ENCODE measurements around the gene RAD51B.

Gene RAD51B

DNA sequence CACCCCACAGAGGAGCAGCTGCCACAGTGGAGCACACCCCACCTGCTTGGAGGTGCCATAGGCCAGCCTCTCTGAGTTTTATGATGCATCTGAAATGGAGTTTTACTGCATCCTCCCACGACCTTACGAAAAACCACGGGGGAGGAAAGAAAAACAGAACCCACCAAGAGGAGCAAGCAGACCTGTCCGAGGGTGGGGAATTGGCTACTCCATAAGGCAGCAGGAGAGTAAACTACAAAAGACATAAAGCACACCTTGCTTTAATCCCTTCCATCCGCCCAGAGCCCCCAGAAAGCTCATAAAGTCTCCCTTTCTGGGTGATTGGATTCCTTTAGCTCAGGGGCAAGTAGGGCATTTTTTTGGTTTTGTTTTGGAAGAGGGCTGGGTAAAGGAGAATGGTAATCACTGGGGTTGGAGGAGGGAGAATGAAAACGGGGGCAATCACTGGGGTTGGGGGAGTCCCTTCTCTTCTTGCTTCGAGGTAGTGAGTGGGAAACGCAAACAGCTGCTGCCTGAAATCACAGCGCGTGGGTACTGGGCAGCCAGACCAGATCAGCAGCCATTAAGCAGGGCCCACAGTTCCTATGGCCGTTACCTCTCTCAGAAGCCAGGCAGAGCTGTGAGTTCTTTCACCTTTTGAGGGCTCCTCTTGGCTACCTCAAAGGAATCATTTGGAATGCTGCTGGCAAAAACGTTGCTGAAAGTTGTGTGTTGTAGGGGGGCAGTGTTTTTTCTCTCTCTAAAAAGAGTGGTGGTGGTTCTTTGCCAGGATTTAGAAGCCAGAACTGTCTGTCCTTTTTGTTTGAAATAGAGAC, 539.6 kb downstream of the RAD51B start:
- Histone ChIP-seq H3K4me1 (no peaks in the 10 kb centered on the region), H3K27me3 (no peaks in the 10 kb centered on the region), H3K4me3 (ENCODE audit: low read depth, low read length) (no peak overlapping the region), H3K9me3 (no peaks in the 10 kb centered on the region), H3K36me3 (no peaks in the 10 kb centered on the region)
- DNase-seq, result no peak
- TF ChIP-seq, protein P1, sequence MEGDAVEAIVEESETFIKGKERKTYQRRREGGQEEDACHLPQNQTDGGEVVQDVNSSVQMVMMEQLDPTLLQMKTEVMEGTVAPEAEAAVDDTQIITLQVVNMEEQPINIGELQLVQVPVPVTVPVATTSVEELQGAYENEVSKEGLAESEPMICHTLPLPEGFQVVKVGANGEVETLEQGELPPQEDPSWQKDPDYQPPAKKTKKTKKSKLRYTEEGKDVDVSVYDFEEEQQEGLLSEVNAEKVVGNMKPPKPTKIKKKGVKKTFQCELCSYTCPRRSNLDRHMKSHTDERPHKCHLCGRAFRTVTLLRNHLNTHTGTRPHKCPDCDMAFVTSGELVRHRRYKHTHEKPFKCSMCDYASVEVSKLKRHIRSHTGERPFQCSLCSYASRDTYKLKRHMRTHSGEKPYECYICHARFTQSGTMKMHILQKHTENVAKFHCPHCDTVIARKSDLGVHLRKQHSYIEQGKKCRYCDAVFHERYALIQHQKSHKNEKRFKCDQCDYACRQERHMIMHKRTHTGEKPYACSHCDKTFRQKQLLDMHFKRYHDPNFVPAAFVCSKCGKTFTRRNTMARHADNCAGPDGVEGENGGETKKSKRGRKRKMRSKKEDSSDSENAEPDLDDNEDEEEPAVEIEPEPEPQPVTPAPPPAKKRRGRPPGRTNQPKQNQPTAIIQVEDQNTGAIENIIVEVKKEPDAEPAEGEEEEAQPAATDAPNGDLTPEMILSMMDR (IDR thresholded peaks at IDR 0.05; ENCODE audit: low read depth, low read length), result no peak

DNA sequence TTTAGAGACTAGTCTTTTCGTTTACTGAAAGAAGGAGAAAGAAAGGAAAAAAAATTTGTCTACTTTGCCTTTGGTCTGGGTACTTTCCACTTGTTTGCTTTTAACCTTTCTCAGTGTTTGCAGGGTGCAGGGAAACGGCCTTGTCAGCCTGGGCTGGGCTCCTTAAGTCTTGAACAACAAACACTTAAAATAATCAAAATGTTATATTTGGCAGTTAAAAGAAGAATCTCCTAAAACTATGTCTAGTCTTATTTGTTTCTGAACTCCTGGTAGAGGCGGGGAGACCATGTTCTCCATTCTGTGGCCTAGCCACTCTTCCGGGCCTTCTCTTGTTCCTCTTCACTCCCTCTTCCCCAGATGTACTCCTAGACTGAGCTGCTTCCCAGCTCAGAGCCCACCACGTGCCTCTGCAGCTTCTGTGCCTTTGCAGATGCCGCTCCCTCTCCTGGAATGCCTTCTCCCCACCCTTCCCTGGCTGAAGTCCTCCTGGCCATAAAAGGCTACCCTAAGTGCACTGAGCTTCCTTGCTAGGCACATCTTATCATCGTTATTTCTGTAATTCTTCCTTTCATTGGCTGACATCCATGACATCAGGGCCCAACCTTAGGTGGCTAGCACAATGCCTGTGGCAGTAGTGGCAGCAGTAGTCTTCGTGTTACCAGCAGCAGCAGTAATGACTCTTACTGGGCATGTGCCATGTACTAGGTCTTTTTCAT, 540.4 kb downstream of the RAD51B start:
- H3K27me3 ChIP-seq, result no peaks in the 10 kb centered on the region
- H3K36me3 ChIP-seq, result no peaks in the 10 kb centered on the region
- no peaks in the 10 kb centered on the region for H3K4me1 ChIP-seq
- H3K9me3 ChIP-seq, result no peaks in the 10 kb centered on the region
- DNase-seq, result no peak
- TF ChIP-seq, protein P1 (IDR thresholded peaks at IDR 0.05; ENCODE audit: low read depth, low read length), result no peak
- H3K4me3 ChIP-seq (ENCODE audit: low read depth, low read length), result no peak overlapping the region

DNA sequence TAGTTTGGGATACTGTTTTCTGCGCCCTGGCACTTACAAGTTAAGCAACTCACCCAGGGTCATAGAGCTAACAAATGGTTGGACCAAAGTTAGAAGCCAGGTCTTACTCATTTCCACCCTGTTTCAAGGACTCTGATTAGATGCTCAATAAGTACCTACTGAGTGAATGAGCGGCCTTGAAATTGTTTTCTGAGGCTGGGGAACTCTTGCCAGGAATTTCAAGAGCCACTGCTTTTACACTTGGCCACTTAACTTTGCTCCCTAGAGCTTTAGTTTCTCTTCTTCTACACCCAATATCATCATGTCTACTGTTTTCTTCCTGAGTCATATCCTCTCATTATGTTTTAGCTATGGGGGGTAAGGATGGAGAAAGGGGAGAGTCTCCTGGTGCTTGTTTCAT, 541.7 kb downstream of the RAD51B start:
- H3K9me3 ChIP-seq, result no peaks in the 10 kb centered on the region
- no peaks in the 10 kb centered on the region for H3K27me3 ChIP-seq
- H3K4me3 ChIP-seq (ENCODE audit: low read depth, low read length), result no peak overlapping the region
- TF ChIP-seq, protein P1 (IDR thresholded peaks at IDR 0.05; ENCODE audit: low read depth, low read length), result no peak
- H3K36me3 ChIP-seq, result no peaks in the 10 kb centered on the region
- no peak for DNase-seq
- H3K4me1 ChIP-seq, result no peaks in the 10 kb centered on the region

DNA sequence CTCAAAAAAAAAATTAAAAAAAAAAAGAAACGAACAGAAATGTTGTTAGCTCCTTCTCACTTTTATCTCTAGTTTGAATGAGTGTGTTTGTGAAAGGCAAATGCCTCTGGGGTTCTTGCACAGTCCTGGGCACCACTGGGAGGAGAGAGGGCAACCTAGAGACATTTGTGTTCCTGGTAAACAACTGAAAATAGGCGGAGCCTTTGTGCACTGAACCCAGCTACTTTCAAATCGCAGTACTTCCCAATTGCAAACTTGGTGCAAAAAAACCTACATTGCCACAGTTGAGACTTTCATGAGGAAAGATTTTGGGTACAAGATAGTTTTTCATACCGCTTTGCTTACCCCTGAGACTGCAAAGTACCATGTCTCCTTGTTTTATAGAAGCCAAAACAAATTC, 543.3 kb downstream of the RAD51B start:
- DNase-seq, result no peak
- no peaks in the 10 kb centered on the region for H3K36me3 ChIP-seq
- no peaks in the 10 kb centered on the region for H3K4me1 ChIP-seq
- H3K9me3 ChIP-seq, result no peaks in the 10 kb centered on the region
- TF ChIP-seq, protein P1 (IDR thresholded peaks at IDR 0.05; ENCODE audit: low read depth, low read length), result no peak
- no peak overlapping the region for H3K4me3 ChIP-seq (ENCODE audit: low read depth, low read length)
- no peaks in the 10 kb centered on the region for H3K27me3 ChIP-seq

DNA sequence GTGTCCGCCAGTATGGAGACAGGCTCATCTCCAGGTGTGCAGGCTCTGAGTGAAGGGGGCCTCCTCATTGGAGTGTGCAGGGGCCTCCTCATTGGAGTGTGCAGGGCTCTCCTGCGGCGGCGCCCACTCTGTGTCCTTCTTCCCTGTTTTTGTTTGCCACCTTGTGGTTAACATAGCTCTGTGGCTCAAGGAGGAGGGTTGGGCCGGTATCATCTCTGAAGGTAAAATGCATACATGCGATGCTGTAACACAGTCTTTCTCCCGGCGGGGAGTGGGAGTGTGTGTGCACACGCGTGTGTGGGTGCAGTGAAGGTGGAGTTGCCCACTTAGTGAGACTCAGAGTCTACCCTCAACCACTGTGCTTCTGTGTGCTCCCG, 543.9 kb downstream of the RAD51B start:
- no peak for DNase-seq
- H3K9me3 ChIP-seq, result no peaks in the 10 kb centered on the region
- H3K4me1 ChIP-seq, result no peaks in the 10 kb centered on the region
- TF ChIP-seq, protein P1 (IDR thresholded peaks at IDR 0.05; ENCODE audit: low read depth, low read length), result no peak
- H3K4me3 ChIP-seq (ENCODE audit: low read depth, low read length), result no peak overlapping the region
- no peaks in the 10 kb centered on the region for H3K27me3 ChIP-seq
- no peaks in the 10 kb centered on the region for H3K36me3 ChIP-seq

All from BE2C (cell line).